Spleen (tissue), 7 donors: ENCODE data around the gene HNF4A.

ENCODE experiments used
- POLR2A ChIP-seq, 3 donors: fragments of 450-650 bp; IDR thresholded peaks; one replicate each; pipeline ENCODE4 v1.5.1; 2017; ENCODE audit warnings: antibody characterized with exemption in 3 of 3, mild to moderate bottlenecking in 1 of 3
- POLR2AphosphoS5 ChIP-seq, 3 donors: sonication (generic); formaldehyde crosslinking; IDR thresholded peaks; one replicate each; pipeline ENCODE4 v1.5.1; 2017; ENCODE audit warnings: antibody characterized with exemption in 3 of 3
- TF ChIP-seq, protein P1 (sequence below), 11 experiments: fragments of 200-600 bp in 7 of 11; fragments of 450-650 bp in 4 of 11; sonication (generic) in 4 of 11; IDR thresholded peaks in 8 of 11; conservative IDR thresholded peaks in 3 of 11; 1 replicate in 7 of 11; 2 replicates in 4 of 11; pipeline versions ENCODE4 v1.4.0 to v1.8.0; 2016 to 2021; ENCODE audit warnings: antibody characterized with exemption in 11 of 11, inconsistent platforms in 4 of 11, mild to moderate bottlenecking in 1 of 11
- donor health status: DM: no; HTN: no; CAD: no; lungs with moderate emphysema.
- donor health status: DM: no; HTN: no; CAD: no.
- donor health status: DM: no; HTN: no; CAD: no.

DNA sequence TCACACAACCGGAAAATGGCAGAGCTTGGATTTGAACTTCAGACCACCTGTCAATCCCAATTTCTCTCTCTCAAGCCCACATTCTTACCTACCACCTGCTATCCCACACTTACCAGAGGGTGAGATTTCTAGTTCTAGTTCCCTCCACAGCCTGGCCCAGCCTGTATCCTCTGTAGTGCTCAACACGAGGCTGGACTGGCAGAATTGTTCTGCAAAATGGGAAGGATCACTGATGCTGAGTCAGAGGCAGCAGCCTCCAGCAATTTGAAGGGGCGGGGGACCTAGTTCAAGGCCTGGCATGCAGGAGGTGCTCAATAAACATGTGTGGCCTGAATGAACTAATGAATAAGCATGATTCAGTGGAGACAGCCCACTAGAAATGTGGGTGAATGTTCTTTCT, 66.6 kb downstream of the HNF4A start:
- TF ChIP-seq, protein P1, sequence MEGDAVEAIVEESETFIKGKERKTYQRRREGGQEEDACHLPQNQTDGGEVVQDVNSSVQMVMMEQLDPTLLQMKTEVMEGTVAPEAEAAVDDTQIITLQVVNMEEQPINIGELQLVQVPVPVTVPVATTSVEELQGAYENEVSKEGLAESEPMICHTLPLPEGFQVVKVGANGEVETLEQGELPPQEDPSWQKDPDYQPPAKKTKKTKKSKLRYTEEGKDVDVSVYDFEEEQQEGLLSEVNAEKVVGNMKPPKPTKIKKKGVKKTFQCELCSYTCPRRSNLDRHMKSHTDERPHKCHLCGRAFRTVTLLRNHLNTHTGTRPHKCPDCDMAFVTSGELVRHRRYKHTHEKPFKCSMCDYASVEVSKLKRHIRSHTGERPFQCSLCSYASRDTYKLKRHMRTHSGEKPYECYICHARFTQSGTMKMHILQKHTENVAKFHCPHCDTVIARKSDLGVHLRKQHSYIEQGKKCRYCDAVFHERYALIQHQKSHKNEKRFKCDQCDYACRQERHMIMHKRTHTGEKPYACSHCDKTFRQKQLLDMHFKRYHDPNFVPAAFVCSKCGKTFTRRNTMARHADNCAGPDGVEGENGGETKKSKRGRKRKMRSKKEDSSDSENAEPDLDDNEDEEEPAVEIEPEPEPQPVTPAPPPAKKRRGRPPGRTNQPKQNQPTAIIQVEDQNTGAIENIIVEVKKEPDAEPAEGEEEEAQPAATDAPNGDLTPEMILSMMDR (IDR thresholded peaks at IDR 0.05 in 8 of 11, conservative IDR thresholded peaks at IDR 0.05 in 3 of 11) = no peak
- no peak for TF ChIP-seq POLR2A (IDR thresholded peaks at IDR 0.05)
- TF ChIP-seq POLR2AphosphoS5 (IDR thresholded peaks at IDR 0.05) = no peak
